HL-60 (cell line): ENCODE measurements around the gene BTG2.

Experiments used
- GABPA ChIP-seq: IDR thresholded peaks from 2 replicates; pipeline ENCODE4 v1.6.1; 2012; ENCODE audit warnings: low read depth
- TF ChIP-seq, protein P1 (sequence below): IDR thresholded peaks from one replicate; pipeline ENCODE4 v1.5.1; 2011; ENCODE audit warnings: low read length, control low read depth, inconsistent platforms; ENCODE audit not compliant: insufficient read depth

DNA sequence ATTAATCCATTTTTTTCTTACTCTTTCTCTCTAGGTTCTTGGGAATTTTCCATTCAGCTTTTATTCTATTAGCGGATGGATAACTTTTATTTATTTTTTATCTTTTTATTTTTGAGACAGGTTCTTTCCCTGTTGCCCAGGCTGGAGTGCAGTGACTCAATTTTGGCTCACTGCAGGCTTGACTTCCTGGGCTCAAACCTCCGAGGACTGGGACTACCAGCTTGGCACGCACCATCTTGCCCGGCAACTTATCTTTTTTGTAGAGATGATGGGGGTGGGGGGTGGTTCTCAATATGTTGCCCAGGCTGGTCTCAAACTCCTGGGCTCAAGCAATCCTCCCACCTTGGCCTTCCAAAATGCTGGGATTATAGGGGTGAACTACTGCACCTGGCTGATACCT is 39.8 kb upstream of the BTG2 start:
- TF ChIP-seq, protein P1, sequence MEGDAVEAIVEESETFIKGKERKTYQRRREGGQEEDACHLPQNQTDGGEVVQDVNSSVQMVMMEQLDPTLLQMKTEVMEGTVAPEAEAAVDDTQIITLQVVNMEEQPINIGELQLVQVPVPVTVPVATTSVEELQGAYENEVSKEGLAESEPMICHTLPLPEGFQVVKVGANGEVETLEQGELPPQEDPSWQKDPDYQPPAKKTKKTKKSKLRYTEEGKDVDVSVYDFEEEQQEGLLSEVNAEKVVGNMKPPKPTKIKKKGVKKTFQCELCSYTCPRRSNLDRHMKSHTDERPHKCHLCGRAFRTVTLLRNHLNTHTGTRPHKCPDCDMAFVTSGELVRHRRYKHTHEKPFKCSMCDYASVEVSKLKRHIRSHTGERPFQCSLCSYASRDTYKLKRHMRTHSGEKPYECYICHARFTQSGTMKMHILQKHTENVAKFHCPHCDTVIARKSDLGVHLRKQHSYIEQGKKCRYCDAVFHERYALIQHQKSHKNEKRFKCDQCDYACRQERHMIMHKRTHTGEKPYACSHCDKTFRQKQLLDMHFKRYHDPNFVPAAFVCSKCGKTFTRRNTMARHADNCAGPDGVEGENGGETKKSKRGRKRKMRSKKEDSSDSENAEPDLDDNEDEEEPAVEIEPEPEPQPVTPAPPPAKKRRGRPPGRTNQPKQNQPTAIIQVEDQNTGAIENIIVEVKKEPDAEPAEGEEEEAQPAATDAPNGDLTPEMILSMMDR: no peak
- TF ChIP-seq GABPA: no peak
